K562 (cell line): ENCODE measurements around the gene FAM174C. TPM values are rescaled to one million over a fixed set of nuclear protein-coding genes. Genes with fewer than 3 reads are reported as not detected.
A peak's percentile ranks its signal among the peaks of the same experiment; 100 is the strongest.

ENCODE experiments used
- EP400 ChIP-seq: fragments of 450-650 bp; IDR thresholded peaks from 2 replicates; pipeline ENCODE4 v1.6.1; 2017; ENCODE audit warnings: antibody characterized with exemption, mild to moderate bottlenecking, moderate library complexity
- HDAC8 ChIP-seq: fragments of 450-650 bp; IDR thresholded peaks from 2 replicates; pipeline ENCODE4 v1.6.1; 2016; ENCODE audit warnings: mild to moderate bottlenecking, missing genetic modification characterization, moderate library complexity, missing compliant biosample characterization
- JUN ChIP-seq, 2 experiments: sonication (generic) in 1 of 2; formaldehyde crosslinking in 1 of 2; IDR thresholded peaks; 2 replicates each; pipeline versions ENCODE4 v1.6.1 to v1.8.0; 2012 to 2022; ENCODE audit warnings: borderline replicate concordance in 2 of 2, mild to moderate bottlenecking in 2 of 2, improper control_type of control experiment in 1 of 2, low read depth in 1 of 2, low read length in 1 of 2, missing genetic modification reagents in 1 of 2
- KDM1A ChIP-seq, 2 experiments: fragments of 450-650 bp; IDR thresholded peaks; 2 replicates each; pipeline ENCODE4 v1.6.1; 2016; ENCODE audit warnings: mild to moderate bottlenecking in 2 of 2
- L3MBTL2 ChIP-seq: fragments of 450-650 bp; IDR thresholded peaks from 2 replicates; pipeline ENCODE4 v1.6.1; 2016; ENCODE audit warnings: mild to moderate bottlenecking, moderate library complexity
- NBN ChIP-seq: fragments of 450-650 bp; IDR thresholded peaks from 2 replicates; pipeline ENCODE4 v1.6.1; 2016; ENCODE audit warnings: low read depth, mild to moderate bottlenecking
- OTX1 ChIP-seq: fragments of 450-650 bp; formaldehyde crosslinking; IDR thresholded peaks from 2 replicates; pipeline ENCODE4 v1.4.0; 2022; ENCODE audit warnings: mild to moderate bottlenecking
- PRDM10 ChIP-seq: fragments of 450-650 bp; IDR thresholded peaks from 2 replicates; pipeline ENCODE4 v1.6.1; 2018; ENCODE audit not compliant: partially characterized antibody
- SMAD4 ChIP-seq: fragments of 250-450 bp; sonication (Bioruptor Pico); conservative IDR thresholded peaks from 2 replicates; pipeline ENCODE4 v1.8.0; 2021; ENCODE audit warnings: inconsistent platforms, mild to moderate bottlenecking, moderate library complexity
- SNRNP70 ChIP-seq: fragments of 200-400 bp; formaldehyde crosslinking; optimal IDR thresholded peaks from 2 replicates; pipeline ENCODE3; 2017; ENCODE audit warnings: low read depth, low read length
- SP2 ChIP-seq: IDR thresholded peaks from 2 replicates; pipeline ENCODE4 v1.6.1; 2011; ENCODE audit warnings: mild to moderate bottlenecking, low read depth, low read length, moderate library complexity; ENCODE audit not compliant: poor library complexity, severe bottlenecking; ENCODE audit errors: extremely low read depth
- ZC3H4 ChIP-seq: sonication (generic); formaldehyde crosslinking; IDR thresholded peaks from 2 replicates; pipeline ENCODE4 v1.9.0; 2021; ENCODE audit warnings: missing genetic modification reagents, borderline replicate concordance
- ZNF584 ChIP-seq: fragments of 200-800 bp; sonication (Bioruptor generic); IDR thresholded peaks from 2 replicates; pipeline ENCODE4 v1.6.1; 2016; ENCODE audit warnings: low read depth, mild to moderate bottlenecking, missing genetic modification characterization, missing compliant biosample characterization
- polyA plus RNA-seq, 8 experiments: library from polyadenylated mRNA; depleted of rRNA in 4 of 8; stranded (reverse) in 5 of 8; unstranded in 3 of 8; fragments of >200 nt; fragmentation: Nextera tagmentation in 2 of 8; fragmentation: Illumina TruSeq in 1 of 8; extraction: Ambion mirVana in 2 of 8; extraction: Trizol in 1 of 8; gene quantifications; 2 replicates each; pipeline versions ENCODE4 v1.2.1 to v1.2.3, GENCODE V29; 2011 to 2014; ENCODE audit warnings: inconsistent platforms in 1 of 8, missing spikeins in 1 of 8
- total RNA-seq, 7 experiments: library from RNA; depleted of rRNA in 6 of 7; stranded (reverse); fragments of >200 nt in 6 of 7; fragmentation: Illumina TruSeq in 2 of 7; extraction: Trizol in 2 of 7; gene quantifications; 2 replicates each; pipeline versions ENCODE4 v1.2.1 to v1.2.3, GENCODE V29; 2011 to 2021; ENCODE audit warnings: low replicate concordance in 1 of 7
- TF ChIP-seq, protein P1 (sequence below): fragments of 250-450 bp; sonication (Bioruptor Pico); IDR thresholded peaks from 2 replicates; pipeline ENCODE4 v1.8.0; 2021; ENCODE audit warnings: moderate library complexity, mild to moderate bottlenecking, inconsistent platforms
- TF ChIP-seq, protein P2 (sequence below), 3 experiments: fragments of 200-800 bp in 1 of 3; fragments of 250-450 bp in 1 of 3; fragments of 450-650 bp in 1 of 3; sonication (Bioruptor Pico) in 1 of 3; sonication (Bioruptor generic) in 1 of 3; formaldehyde crosslinking in 1 of 3; IDR thresholded peaks; 2 replicates each; pipeline versions ENCODE4 v1.6.1 to v1.8.0; 2016 to 2022; ENCODE audit warnings: mild to moderate bottlenecking in 2 of 3, missing genetic modification characterization in 2 of 3, missing compliant biosample characterization in 1 of 3, moderate library complexity in 1 of 3

Gene FAM174C
- total and polyA plus RNA-seq, 9 of the 15 experiments (the other 6 are each of a cell fraction or from before 2014, with no cell fraction given) = 0.66 to 89.6 (median 20.3) TPM

- TF ChIP-seq HDAC8 (tag) (no peak), JUN (IDR thresholded peaks at IDR 0.05; ENCODE audit: borderline replicate concordance, low read depth, low read length) (peak; percentile 82), JUN (CRISPR knock-in tag; IDR thresholded peaks at IDR 0.05; ENCODE audit: borderline replicate concordance) (no peak), L3MBTL2 (no peak), PRDM10 (peak; percentile 84), ZNF584 (CRISPR knock-in tag) (no peak), SP2 (peak; percentile 88), OTX1 (CRISPR knock-in tag) (no peak), EP400 (no peak), NBN (no peak), ZC3H4 (CRISPR knock-in tag) (peak; percentile 83; the same call in 1 of the 2 replicates), SNRNP70 (no peak), KDM1A (IDR thresholded peaks at IDR 0.05) (no peak), SMAD4 (no peak)
- TF ChIP-seq, protein P1, sequence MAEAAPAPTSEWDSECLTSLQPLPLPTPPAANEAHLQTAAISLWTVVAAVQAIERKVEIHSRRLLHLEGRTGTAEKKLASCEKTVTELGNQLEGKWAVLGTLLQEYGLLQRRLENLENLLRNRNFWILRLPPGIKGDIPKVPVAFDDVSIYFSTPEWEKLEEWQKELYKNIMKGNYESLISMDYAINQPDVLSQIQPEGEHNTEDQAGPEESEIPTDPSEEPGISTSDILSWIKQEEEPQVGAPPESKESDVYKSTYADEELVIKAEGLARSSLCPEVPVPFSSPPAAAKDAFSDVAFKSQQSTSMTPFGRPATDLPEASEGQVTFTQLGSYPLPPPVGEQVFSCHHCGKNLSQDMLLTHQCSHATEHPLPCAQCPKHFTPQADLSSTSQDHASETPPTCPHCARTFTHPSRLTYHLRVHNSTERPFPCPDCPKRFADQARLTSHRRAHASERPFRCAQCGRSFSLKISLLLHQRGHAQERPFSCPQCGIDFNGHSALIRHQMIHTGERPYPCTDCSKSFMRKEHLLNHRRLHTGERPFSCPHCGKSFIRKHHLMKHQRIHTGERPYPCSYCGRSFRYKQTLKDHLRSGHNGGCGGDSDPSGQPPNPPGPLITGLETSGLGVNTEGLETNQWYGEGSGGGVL (CRISPR knock-in tag) = no peak
- TF ChIP-seq, protein P2, sequence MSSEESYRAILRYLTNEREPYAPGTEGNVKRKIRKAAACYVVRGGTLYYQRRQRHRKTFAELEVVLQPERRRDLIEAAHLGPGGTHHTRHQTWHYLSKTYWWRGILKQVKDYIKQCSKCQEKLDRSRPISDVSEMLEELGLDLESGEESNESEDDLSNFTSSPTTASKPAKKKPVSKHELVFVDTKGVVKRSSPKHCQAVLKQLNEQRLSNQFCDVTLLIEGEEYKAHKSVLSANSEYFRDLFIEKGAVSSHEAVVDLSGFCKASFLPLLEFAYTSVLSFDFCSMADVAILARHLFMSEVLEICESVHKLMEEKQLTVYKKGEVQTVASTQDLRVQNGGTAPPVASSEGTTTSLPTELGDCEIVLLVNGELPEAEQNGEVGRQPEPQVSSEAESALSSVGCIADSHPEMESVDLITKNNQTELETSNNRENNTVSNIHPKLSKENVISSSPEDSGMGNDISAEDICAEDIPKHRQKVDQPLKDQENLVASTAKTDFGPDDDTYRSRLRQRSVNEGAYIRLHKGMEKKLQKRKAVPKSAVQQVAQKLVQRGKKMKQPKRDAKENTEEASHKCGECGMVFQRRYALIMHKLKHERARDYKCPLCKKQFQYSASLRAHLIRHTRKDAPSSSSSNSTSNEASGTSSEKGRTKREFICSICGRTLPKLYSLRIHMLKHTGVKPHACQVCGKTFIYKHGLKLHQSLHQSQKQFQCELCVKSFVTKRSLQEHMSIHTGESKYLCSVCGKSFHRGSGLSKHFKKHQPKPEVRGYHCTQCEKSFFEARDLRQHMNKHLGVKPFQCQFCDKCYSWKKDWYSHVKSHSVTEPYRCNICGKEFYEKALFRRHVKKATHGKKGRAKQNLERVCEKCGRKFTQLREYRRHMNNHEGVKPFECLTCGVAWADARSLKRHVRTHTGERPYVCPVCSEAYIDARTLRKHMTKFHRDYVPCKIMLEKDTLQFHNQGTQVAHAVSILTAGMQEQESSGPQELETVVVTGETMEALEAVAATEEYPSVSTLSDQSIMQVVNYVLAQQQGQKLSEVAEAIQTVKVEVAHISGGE (CRISPR knock-in tag; IDR thresholded peaks at IDR 0.05) = no peak
Observed at GRCh38 chr19:1260749-1261537, 14.4 kb upstream of the FAM174C start (continued).
